GM19467 (cell line): ENCODE results near the gene RFX4.

Experiments
- ATAC-seq: cut with Tn5 transposase; IDR thresholded peaks from one replicate; pipeline ENCODE4 v1.9.1; 2021; ENCODE audit warnings: mild to moderate bottlenecking, moderate library complexity; ENCODE audit not compliant: unreplicated experiment

RFX4 gene

GRCh38 chr12:106582641-106583230 lies at the start of gene RFX4:
Gene RFX4 (plus strand): TSS chr12:106583004. CDS start chr12:106583321, 317 bp downstream.
- no peak for ATAC-seq

DNA sequence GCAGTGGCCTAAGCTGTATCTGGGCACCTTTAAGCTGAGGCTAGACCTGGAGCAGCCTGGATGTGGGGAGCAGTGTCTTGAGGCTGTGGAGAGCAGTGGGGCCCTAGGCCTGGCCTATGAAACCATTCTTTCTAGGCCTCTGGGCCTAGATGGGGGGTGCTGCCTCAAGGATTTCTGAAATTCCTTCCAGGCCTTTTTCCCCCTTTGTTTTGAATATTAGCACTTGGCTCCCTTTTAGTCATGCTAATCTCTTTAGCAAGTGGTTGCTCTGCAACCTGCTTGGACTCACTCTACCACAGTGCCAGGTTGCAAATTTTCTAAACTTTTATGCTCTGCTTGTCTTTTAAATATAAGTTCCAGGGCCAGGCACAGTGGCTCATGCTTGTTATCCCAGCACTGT lies 41.6 kb upstream of the RFX4 start:
- no peak for ATAC-seq

GRCh38 chr12:106551410-106551809 lies 31.4 kb upstream of the RFX4 start:
- ATAC-seq: no peak

DNA sequence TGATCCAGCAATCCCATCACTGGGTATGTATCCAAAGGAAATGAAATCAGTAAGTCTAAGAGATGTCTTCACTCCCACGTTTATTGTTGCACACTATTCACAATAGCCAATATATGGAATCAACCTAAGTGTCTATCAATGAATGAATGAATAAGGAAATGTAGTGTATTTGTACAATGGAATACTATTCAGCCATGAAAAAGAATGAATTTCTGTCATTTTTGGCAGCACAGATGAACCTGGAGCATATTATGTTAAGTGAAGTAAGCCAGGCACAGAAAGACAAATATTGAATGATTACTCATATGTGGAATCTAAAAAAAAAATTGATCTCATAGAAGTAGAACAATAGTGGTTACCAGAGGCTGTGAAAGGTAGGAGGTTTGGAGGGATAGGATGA lies 30.6 kb upstream of the RFX4 start:
- no peak for ATAC-seq

- no peak for ATAC-seq
These were observed 18.0 kb upstream of the RFX4 start for GRCh38 chr12:106564678-106565329.

GRCh38 chr12:106566771-106567170 lies 16.0 kb upstream of the RFX4 start:
- ATAC-seq: no peak

- no peak for ATAC-seq
These were observed 9.6 kb upstream of the RFX4 start for GRCh38 chr12:106573239-106573638.

- no peak for ATAC-seq
These were observed 6.0 kb upstream of the RFX4 start for GRCh38 chr12:106576848-106577247.

- no peak for ATAC-seq
These were observed 1.9 kb upstream of the RFX4 start for GRCh38 chr12:106580671-106581508.

GRCh38 chr12:106581543-106582248 lies 1.1 kb upstream of the RFX4 start:
- no peak for ATAC-seq

- no peak for ATAC-seq
These were observed 584 bp upstream of the RFX4 start for GRCh38 chr12:106582249-106582591.

DNA sequence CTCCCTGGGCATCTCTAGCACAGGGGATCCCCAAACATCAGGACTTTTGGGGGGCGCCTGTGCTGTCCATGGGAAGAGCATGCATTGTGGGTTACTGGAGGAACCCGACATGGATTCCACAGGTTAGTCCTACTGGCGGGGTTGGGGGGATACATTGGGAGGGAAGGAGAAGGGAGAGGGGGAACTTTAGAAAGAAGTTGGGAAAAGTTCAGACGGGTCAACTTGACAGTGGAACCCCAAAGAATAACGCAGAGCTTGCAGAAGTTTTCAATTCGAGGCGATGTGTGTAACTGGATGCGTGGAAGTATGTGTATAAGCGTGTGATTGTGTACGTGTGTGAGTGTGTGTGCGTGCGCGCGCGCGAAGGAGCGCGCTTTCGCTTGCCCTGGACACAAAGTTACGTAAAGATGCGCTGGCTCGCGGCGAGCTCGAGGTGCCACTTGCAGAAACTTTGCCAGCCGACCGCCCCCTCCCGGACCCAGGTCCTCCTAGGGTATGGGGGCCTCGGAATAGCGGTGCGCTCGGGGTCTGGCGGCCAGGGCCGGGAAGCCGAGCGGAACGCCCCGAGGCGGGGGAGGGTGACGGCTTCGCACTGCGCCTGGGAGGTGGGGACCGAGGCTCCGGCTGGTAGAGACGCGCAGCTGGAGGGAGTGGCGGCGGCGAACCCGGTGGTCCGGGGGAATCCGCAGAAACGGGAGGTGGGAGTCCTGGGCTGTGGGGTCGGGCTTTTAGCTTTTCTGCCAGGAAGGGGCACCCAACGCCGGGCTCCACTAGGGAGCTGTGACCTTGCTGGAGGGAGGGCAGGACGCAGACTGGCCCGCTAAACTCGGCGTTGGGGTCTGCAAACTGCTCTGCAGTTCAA lies 669 bp downstream of the RFX4 start:
- no peak for ATAC-seq

DNA sequence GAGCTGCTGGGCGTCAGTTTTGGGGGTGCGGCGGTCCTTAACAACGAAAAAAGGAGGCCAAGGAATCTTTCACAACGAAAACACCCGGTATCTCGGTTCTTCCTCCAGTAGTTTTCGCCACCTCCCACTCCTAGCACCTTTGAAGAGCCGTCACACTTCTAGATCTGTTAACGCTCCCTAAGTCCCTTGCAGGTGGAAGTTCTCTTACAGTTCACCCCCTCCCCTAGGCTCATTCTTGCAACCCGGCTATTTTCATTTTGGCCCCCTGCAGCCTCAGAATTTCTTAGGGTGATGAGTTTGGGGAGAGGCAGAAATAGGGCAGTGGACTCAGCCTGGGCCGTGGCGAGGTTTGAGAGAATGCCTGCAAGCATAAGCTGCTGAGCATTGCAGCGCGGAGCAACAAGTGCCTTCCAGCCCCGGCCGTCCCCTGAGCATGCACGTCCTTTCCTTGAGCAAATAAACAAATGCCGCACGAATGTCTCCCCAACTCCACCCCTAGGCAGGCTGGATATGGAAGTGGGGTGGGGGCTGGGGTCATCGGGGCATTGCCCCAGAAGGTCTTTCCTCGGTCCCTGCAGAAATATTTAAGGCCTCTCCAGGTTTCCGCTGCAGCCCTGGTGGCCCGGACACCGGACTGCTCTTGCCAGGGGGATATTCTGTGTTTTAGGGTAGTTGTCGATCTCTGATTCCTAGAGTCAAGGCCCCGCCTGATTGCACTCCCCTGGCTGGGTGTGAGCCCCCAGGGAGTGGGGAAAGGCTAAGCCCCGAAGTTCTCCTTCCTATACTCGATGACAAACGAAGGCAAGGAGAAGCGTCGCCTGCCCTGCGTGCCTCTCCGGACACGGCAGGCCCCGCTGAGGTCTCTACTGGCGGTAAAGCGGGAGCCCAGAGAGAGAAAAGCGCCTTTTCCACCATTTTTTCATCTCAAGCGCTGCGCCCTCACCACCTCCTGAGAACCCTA lies 1.6 kb downstream of the RFX4 start:
- no peak for ATAC-seq

DNA sequence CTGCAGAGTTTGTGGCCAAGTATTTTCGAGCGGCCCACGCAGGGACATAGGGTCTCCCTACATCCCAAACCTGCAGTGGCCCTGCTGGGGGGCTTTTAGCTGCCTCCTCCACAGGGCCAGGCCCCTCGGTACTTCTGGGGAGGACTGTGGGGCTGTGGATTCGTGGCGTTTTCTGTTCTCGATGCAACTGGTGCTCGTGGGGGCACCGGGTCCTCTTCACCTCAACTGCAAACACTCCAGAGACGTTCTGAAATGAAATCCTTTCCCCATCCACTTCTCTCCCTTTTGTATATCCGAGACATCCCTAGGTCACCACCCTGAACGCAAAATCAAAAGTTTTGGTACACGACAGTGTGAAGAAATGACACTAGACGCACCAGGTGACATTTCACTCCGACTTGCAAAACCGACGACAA lies 2.3 kb downstream of the RFX4 start:
- no peak for ATAC-seq

DNA sequence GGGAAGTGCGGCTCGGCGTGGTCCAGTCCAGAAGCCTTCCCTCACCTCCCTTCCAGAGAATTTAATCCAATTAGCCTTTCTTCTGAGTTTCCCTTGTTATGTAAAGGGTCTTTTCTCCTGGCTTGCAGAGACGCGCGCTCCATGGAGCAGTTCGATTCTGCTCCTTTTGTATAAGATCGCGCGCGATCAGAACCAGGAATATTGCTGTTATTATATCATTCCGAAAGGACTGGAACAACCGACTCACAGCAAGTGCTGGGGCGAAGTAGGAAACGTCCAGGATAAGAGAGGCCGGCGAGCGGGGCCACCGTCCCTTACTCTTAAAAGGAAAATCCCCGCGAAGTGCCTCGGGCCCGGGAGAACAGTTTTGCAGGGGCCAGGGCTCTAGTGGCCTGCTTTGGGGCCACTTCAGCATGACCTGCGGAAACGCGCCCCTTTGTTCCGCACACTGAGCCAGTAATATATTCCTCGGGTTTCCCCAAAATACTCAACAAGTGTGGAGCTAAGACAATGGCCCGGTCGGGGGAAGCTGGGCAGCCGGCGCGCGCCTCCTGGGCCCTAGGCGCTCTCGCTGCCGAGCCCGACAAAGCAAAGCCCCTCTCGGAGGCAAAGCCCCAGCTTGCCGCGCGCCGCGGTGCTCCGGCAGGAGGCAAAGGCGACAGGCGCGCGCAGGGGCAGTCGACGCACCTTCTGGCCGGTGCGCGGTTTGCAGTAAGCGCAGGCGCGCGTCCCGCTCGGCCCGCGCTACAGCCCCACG lies 2.9 kb downstream of the RFX4 start:
- ATAC-seq: no peak

DNA sequence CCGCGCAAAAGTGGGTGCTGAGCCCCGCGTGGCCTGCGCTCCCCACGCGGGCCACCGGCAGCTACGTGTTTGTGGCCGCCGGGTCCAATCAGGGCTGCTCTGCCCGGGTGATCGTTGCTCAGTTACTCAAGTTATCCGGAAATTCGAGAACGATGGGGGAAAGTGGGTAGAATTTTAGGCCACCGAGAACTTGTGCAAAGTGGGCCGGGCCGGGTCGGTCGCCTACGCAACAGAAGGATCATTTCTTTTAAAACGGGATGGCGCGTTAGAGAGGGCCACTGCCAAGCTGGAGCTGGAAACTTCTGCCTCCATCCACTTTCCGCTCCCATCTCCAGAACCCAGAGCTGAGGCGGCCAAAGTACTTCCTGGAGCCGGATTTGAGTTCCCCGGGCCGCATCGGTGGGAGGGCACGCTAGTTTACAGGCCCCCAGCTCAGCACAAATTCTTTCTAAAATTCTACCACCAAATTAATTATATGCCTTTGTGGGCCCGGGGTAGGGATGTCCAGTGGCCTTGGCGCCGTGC lies 3.5 kb downstream of the RFX4 start:
- ATAC-seq: no peak

DNA sequence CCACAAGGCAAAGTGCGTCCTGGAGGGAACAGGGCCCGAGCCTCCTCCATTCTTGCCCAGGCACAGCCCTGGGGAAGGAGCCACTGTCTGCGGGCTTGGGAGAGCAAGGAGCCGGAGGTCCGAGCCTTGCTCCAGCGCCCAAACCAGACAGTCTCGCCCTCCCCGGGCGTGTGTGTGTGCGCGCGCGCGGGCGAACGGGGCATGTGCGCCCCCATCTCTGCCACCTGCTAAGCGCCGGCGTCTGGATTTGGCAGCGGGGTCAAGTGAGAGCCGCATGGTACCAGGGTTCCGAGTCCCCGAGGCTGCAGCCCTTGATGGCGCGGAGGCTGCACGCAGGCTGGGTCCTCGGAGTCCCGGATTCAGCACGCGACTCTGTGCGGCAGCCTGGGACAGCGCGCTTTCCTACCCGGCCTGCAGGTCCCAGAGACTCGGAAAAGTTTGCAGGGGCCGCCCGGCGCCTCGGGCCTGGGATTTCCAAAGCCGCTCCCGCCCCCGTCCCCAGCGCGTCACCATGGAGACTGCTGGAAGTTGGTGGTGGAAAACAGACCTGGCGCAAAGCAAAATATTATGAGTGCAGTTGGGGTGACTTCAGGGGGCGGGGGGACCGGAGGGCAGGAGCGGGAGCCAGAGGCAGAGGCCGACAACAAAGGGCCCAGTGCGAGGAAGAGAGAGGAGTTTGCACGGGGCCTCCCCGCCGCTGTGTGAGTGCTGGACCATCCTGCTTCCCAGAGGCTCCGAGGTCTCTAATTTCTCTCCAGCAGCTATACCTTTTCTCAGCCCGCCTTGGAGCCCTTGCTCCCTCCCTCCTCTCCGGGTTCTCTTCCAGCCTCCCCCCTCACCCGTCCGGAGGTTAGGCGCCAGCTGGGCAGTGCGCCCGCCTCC lies 4.2 kb downstream of the RFX4 start:
- no peak for ATAC-seq
